IMR-90 (cell line): Measurements from ENCODE around the gene LIMCH1. TPM values are rescaled to one million over a fixed set of nuclear protein-coding genes. Genes with fewer than 3 reads are reported as not detected.

ENCODE experiments used
- ATAC-seq: fragments of 200-7000 bp; cut with Tn5 transposase; 2 replicates; pipeline ENCODE4 v1.9.1; 2020; ENCODE audit warnings: low read depth, mild to moderate bottlenecking, moderate library complexity
- BruUV-seq: library from RNA; stranded (reverse); fragments of 400-500 nt; replicated peaks from 2 replicates; lab custom pipeline; 2021; lab: Mats Ljungman, UMichigan
- CTCF ChIA-PET: fragments of 300-600 bp; formaldehyde crosslinking; extraction: SDS; loops from one replicate; lab custom pipeline; 2021; ENCODE audit warnings: antibody characterized with exemption; lab: Yijun Ruan, JAX
- POLR2A ChIA-PET: fragments of 300-600 bp; sonication (Branson Sonifier 250); formaldehyde crosslinking; loops from one replicate; lab custom pipeline; 2022; ENCODE audit warnings: antibody characterized with exemption; ENCODE audit not compliant: unreplicated experiment; lab: Charles Lee
- DNase-seq: peaks from one replicate; pipeline ENCODE4 v3.0.0; 2013
- H2AFZ ChIP-seq: replicated peaks from 2 replicates; pipeline ENCODE3; 2013; ENCODE audit warnings: low read length, mild to moderate bottlenecking; ENCODE audit not compliant: poor library complexity
- H2AK5ac ChIP-seq: 2 replicates; pipeline ENCODE4 v1.6.1; 2013; ENCODE audit warnings: low read depth, low read length, inconsistent platforms
- H2AK9ac ChIP-seq: replicated peaks from 2 replicates; pipeline ENCODE3; 2013; ENCODE audit warnings: mild to moderate bottlenecking, low read depth, low read length, moderate library complexity; ENCODE audit not compliant: poor library complexity
- H2BK120ac ChIP-seq: 2 replicates; pipeline ENCODE4 v1.6.1; 2013; ENCODE audit warnings: low read depth, low read length, inconsistent platforms
- H2BK15ac ChIP-seq: 3 replicates; pipeline ENCODE4 v1.6.1; 2013; ENCODE audit warnings: low read depth, low read length, inconsistent platforms
- H2BK20ac ChIP-seq: 2 replicates; pipeline ENCODE4 v1.6.1; 2013; ENCODE audit warnings: low read depth, mild to moderate bottlenecking, inconsistent platforms, low read length, moderate library complexity
- H2BK5ac ChIP-seq: 2 replicates; pipeline ENCODE4 v1.6.1; 2013; ENCODE audit warnings: mild to moderate bottlenecking, low read depth, low read length, inconsistent platforms; ENCODE audit not compliant: poor library complexity, severe bottlenecking
- H3K14ac ChIP-seq: replicated peaks from 2 replicates; pipeline ENCODE4 v1.6.1; 2013; ENCODE audit warnings: low read depth, low read length, inconsistent platforms
- H3K18ac ChIP-seq: 2 replicates; pipeline ENCODE4 v1.6.1; 2013; ENCODE audit warnings: low read depth, low read length, control low read depth
- H3K23ac ChIP-seq: 2 replicates; pipeline ENCODE4 v1.6.1; 2013; ENCODE audit warnings: low read depth, low read length, inconsistent platforms
- H3K27ac ChIP-seq: 2 replicates; pipeline ENCODE4 v1.5.1; 2013; ENCODE audit warnings: mild to moderate bottlenecking, control low read depth, low read length; ENCODE audit not compliant: insufficient read depth
- H3K27me3 ChIP-seq: 2 replicates; pipeline ENCODE4 v1.6.1; 2013; ENCODE audit warnings: low read length; ENCODE audit not compliant: control insufficient read depth, insufficient read depth
- H3K36me3 ChIP-seq: 2 replicates; pipeline ENCODE4 v1.6.1; 2013; ENCODE audit warnings: low read length, mixed read lengths; ENCODE audit not compliant: control insufficient read depth, insufficient read depth
- H3K4ac ChIP-seq: 2 replicates; pipeline ENCODE4 v1.6.1; 2013; ENCODE audit warnings: low read depth, low read length, inconsistent platforms
- H3K4me1 ChIP-seq: 2 replicates; pipeline ENCODE4 v1.6.1; 2013; ENCODE audit warnings: low read length, mixed read lengths; ENCODE audit not compliant: control insufficient read depth, insufficient read depth
- H3K4me2 ChIP-seq: 2 replicates; pipeline ENCODE4 v1.6.1; 2013; ENCODE audit warnings: low read depth, mild to moderate bottlenecking, control low read depth, low read length, moderate library complexity
- H3K4me3 ChIP-seq: 2 replicates; pipeline ENCODE4 v1.5.1; 2013; ENCODE audit warnings: low read depth, mild to moderate bottlenecking, control low read depth, low read length, moderate library complexity; ENCODE audit not compliant: insufficient read depth
- H3K56ac ChIP-seq: 2 replicates; pipeline ENCODE4 v1.6.1; 2013; ENCODE audit warnings: low read length, inconsistent platforms; ENCODE audit not compliant: insufficient read depth; ENCODE audit errors: extremely low read depth
- H3K79me1 ChIP-seq, 2 experiments: 2 replicates each; pipeline ENCODE4 v1.6.1; 2013; ENCODE audit warnings: low read length in 2 of 2, inconsistent platforms in 1 of 2, low read depth in 1 of 2
- H3K9ac ChIP-seq: 2 replicates; pipeline ENCODE4 v1.6.1; 2013; ENCODE audit warnings: low read depth, low read length, control low read depth
- H3K9me1 ChIP-seq: 2 replicates; pipeline ENCODE4 v1.6.1; 2013; ENCODE audit warnings: low read length, inconsistent platforms; ENCODE audit not compliant: insufficient read depth
- H3K9me3 ChIP-seq: 2 replicates; pipeline ENCODE4 v1.6.1; 2013; ENCODE audit warnings: low read length; ENCODE audit not compliant: control insufficient read depth, insufficient read depth
- H4K20me1 ChIP-seq: 2 replicates; pipeline ENCODE4 v1.6.1; 2013; ENCODE audit warnings: low read length, inconsistent platforms; ENCODE audit not compliant: insufficient read depth
- H4K5ac ChIP-seq: 2 replicates; pipeline ENCODE4 v1.6.1; 2013; ENCODE audit warnings: mild to moderate bottlenecking, low read depth, low read length, control low read depth
- H4K8ac ChIP-seq, 2 experiments: 2 replicates each; pipeline ENCODE4 v1.6.1; 2013; ENCODE audit warnings: low read depth in 2 of 2, low read length in 2 of 2, control low read depth in 1 of 2, inconsistent platforms in 1 of 2
- H4K91ac ChIP-seq: 2 replicates; pipeline ENCODE4 v1.6.1; 2013; ENCODE audit warnings: low read depth, low read length, inconsistent platforms; ENCODE audit not compliant: insufficient read depth
- BHLHE40 ChIP-seq: fragments of 150-350 bp; IDR thresholded peaks from 2 replicates; pipeline ENCODE4 v1.6.1; 2016; ENCODE audit warnings: mild to moderate bottlenecking, low read depth, low read length
- CHD1 ChIP-seq: IDR thresholded peaks from 2 replicates; pipeline ENCODE4 v1.6.1; 2012; ENCODE audit warnings: low read depth, low read length, improper control_type of control experiment
- CTCF ChIP-seq: conservative IDR thresholded peaks from 2 replicates; pipeline ENCODE4 v1.5.1; 2012; ENCODE audit warnings: mild to moderate bottlenecking, low read depth, low read length, improper control_type of control experiment
- ELK1 ChIP-seq: fragments of 150-350 bp; IDR thresholded peaks from 2 replicates; pipeline ENCODE4 v1.6.1; 2016; ENCODE audit warnings: low read depth, mild to moderate bottlenecking, low read length, moderate library complexity, borderline replicate concordance
- FOS ChIP-seq: fragments of 150-350 bp; IDR thresholded peaks from 2 replicates; pipeline ENCODE4 v1.6.1; 2016; ENCODE audit warnings: low read depth, low read length
- MAFK ChIP-seq: IDR thresholded peaks from 2 replicates; pipeline ENCODE4 v1.6.1; 2012; ENCODE audit warnings: low read depth, low read length, improper control_type of control experiment
- MAZ ChIP-seq: IDR thresholded peaks from 2 replicates; pipeline ENCODE4 v1.6.1; 2012; ENCODE audit warnings: low read depth, mild to moderate bottlenecking, low read length, improper control_type of control experiment, moderate library complexity, borderline replicate concordance
- MXI1 ChIP-seq: IDR thresholded peaks from 2 replicates; pipeline ENCODE4 v1.6.1; 2012; ENCODE audit warnings: low read depth, mild to moderate bottlenecking, low read length, moderate library complexity, borderline replicate concordance
- NFE2L2 ChIP-seq: fragments of 150-350 bp; IDR thresholded peaks from 2 replicates; pipeline ENCODE4 v1.6.1; 2016; ENCODE audit warnings: low read depth, mild to moderate bottlenecking, low read length
- RAD21 ChIP-seq: IDR thresholded peaks from 2 replicates; pipeline ENCODE4 v1.6.1; 2012; ENCODE audit warnings: low read length, improper control_type of control experiment
- RFX5 ChIP-seq: IDR thresholded peaks from 2 replicates; pipeline ENCODE4 v1.8.0; 2012; ENCODE audit warnings: low read depth, mild to moderate bottlenecking, low read length, moderate library complexity
- SMC3 ChIP-seq: fragments of 150-350 bp; IDR thresholded peaks from 2 replicates; pipeline ENCODE4 v1.6.1; 2016; ENCODE audit warnings: low read depth, mild to moderate bottlenecking, antibody characterized with exemption, low read length, moderate library complexity
- WGBS, 2 experiments: methylation state at CpG; one replicate each; pipeline versions ENCODE4 v1.1.5 to v1.1.7; 2013; ENCODE audit warnings: missing lambda C conversion rate in 2 of 2; ENCODE audit not compliant: insufficient read length in 1 of 2; ENCODE audit errors: extremely low coverage in 2 of 2; 5-methylcytosine and 5-hydroxymethylcytosine counted together
- dilution Hi-C: fragments of 300-500 bp; cut with HindIII; formaldehyde crosslinking; loops from one replicate; pipeline ENCODE4 v1.14.3; 2018; ENCODE audit warnings: low sequenced_read_pairs; ENCODE audit not compliant: unreplicated experiment
- in situ Hi-C: fragments of 300-500 bp; cut with MboI; formaldehyde crosslinking; loops from 3 replicates; pipeline ENCODE4 v1.14.3; 2019; ENCODE audit warnings: low sequenced_read_pairs, inconsistent platforms, mixed read lengths
- intact Hi-C: fragments of 100-400 bp; cut with micrococcal nuclease; formaldehyde crosslinking; loops from 2 replicates; pipeline ENCODE4 v1.10.0; 2022
- polyA plus RNA-seq, 3 experiments: library from polyadenylated mRNA; depleted of rRNA; stranded (reverse); fragments of >200 nt; gene quantifications; 2 replicates each; pipeline ENCODE4 v1.2.3, GENCODE V29; 2012; ENCODE audit warnings: low replicate concordance in 1 of 3
- total RNA-seq: library from RNA; depleted of rRNA; stranded (reverse); fragments of >200 nt; gene quantifications from 2 replicates; pipeline ENCODE4 v1.2.3, GENCODE V29; 2012
- TF ChIP-seq, protein P1 (sequence below): fragments of 150-350 bp; IDR thresholded peaks from 2 replicates; pipeline ENCODE4 v1.6.1; 2017; ENCODE audit warnings: mild to moderate bottlenecking, antibody characterized with exemption, low read length, low read depth

LIMCH1 gene
- total and polyA plus RNA-seq, 2 of the 4 experiments (the other 2 are of a cell fraction) = 0.89 to 2.9 TPM

GRCh38 chr4:41656572-41657520 is 118.9 kb downstream of the LIMCH1 start:
- no TSS peak for BruUV-seq
- TF ChIP-seq SMC3 (no peak), CHD1 (no peak), MXI1 (no peak), FOS (no peak), NFE2L2 (no peak), BHLHE40 (no peak), RAD21 (no peak), RFX5 (no peak), MAFK (no peak), CTCF (no peak), MAZ (no peak), ELK1 (no peak)
- TF ChIP-seq, protein P1, sequence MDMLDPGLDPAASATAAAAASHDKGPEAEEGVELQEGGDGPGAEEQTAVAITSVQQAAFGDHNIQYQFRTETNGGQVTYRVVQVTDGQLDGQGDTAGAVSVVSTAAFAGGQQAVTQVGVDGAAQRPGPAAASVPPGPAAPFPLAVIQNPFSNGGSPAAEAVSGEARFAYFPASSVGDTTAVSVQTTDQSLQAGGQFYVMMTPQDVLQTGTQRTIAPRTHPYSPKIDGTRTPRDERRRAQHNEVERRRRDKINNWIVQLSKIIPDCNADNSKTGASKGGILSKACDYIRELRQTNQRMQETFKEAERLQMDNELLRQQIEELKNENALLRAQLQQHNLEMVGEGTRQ = no peak

More at GRCh38 chr4:41656572-41657520, 118.9 kb downstream of the LIMCH1 start:
- DNase-seq (no peak), ATAC-seq (no peak)
- Histone ChIP-seq H2BK15ac (no peak overlapping the region), H3K18ac (no peak overlapping the region), H4K5ac (no peak overlapping the region), H4K20me1 (no peaks in the 10 kb centered on the region), H3K36me3 (no peaks in the 10 kb centered on the region), H4K91ac (no peak overlapping the region), H3K9me3 (no peaks in the 10 kb centered on the region), H2AK9ac (no peak overlapping the region), H4K8ac (0 out of 4 replicates have a peak overlapping the region, but pooled peaks of 1 of the 2 experiments have one; percentile 44), H3K4ac (no peak overlapping the region), H2BK20ac (no peak overlapping the region), H3K79me1 (no peaks in the 10 kb centered on the region), H3K27ac (no peak overlapping the region), H2BK5ac (no peak overlapping the region), H3K9me1 (no peaks in the 10 kb centered on the region), H3K4me2 (no peak overlapping the region), H2AFZ (no peak overlapping the region), H2BK120ac (no peak overlapping the region), H3K4me3 (no peak overlapping the region), H3K14ac (no peak overlapping the region), H3K27me3 (peaks cover 9% of the 10 kb centered on the region), H3K4me1 (peaks cover 6% of the 10 kb centered on the region), H3K56ac (no peak overlapping the region), H2AK5ac (no peak overlapping the region), H3K9ac (no peak overlapping the region; the same call in 1 of the 2 replicates), H3K23ac (no peak overlapping the region)
- dilution Hi-C loops = no loop called here
- ChIA-PET CTCF (no interaction called here), POLR2A (interaction anchor here (0.6 kb wide), 1 partner anchor 498 kb away, joined by 4 read pairs; no protein-coding TSS in a partner anchor)
- WGBS, 2 experiments = 52% methylated on average over 5 of the region's 15 CpGs; no CpG with 5 or more reads in 1 of the 2 experiments
- in situ Hi-C loops = loop anchor here (25.0 kb wide), 1 partner anchor 745 kb away; no protein-coding TSS in a partner anchor
- intact Hi-C loops = no loop called here
